ENCODE data around the gene SLC38A10.
A peak's percentile ranks its signal among the peaks of the same experiment; 100 is the strongest.

SLC38A10 gene

DNA sequence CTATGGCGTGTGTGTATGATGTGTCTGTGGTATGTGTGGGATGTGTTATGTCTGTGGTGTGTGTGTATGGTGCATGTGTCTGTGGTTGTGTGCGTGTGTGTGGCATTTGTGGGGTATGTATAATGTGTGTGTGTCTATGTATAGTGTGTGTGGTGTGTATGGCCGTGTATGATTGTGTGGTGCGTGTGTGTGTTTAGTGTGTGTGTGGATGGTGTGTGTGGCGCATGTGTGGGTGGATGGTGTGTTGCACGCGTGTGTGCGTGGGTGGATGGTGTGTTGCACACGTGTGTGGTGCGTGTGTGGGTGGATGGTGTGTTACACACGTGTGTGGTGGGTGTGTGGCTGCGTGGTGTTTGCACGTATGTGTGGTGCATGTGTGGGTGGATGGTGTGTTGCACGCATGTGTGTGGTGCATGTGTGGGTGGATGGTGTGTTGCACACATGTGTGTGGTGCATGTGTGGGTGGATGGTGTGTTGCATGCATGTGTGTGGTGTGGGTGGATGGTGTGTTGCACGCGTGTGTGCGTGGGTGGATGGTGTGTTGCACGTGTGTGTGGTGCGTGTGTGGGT is 5.6 kb upstream of the SLC38A10 start:
- DNase-seq = peak in 1 of 56 donors; percentile 23

GRCh38 chr17:81299846-81300585 is 4.9 kb upstream of the SLC38A10 start:
- DNase-seq = no peak

GRCh38 chr17:81298991-81299738 is 4.1 kb upstream of the SLC38A10 start:
- DNase-seq = no peak

DNA sequence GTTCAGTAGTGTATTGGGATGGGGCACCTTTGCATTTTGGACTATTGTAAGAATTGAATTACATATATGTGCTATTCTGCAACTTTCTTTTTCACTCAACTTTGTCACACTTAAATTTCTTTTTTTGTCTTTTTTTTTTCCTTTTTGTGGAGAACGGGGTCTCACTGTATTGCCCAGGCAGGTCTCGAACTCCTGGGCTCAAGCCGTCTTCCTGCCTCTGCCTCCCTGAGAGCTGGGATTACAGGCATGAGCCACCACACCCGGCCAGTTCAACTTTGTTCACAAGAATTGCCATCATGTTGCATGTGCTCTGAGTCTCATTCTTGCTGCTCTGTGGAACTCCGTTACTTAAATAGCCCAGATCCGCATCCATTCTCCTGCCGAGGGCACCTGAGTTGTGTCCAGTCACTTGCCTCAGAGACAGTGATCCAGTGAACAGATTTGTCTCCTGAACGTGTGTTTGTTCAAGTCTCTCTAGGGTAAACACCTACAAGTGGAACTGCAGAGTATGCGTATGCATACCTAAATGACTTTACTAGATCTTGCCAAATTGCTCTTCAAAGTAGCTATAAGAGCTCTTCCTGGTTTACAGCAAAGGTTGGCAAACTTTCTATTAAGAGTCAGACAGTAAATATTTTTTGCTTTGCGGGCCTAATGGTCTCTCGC is 3.4 kb upstream of the SLC38A10 start:
- no peak for DNase-seq

- DNase-seq = peak in 23 of 56 donors; percentile 9 to 65 (median 33)
Measured at GRCh38 chr17:81295676-81296381, 722 bp upstream of the SLC38A10 start.

- peak in 3 of 56 donors; percentile 32 to 53 (median 33) for DNase-seq
Measured at GRCh38 chr17:81294512-81295030, 536 bp downstream of the SLC38A10 start.

GRCh38 chr17:81292450-81292849 is 2.7 kb downstream of the SLC38A10 start:
- no peak for DNase-seq

GRCh38 chr17:81291662-81292061 is 3.4 kb downstream of the SLC38A10 start:
- peak in 22 of 56 donors; percentile 3 to 59 (median 18) for DNase-seq

DNA sequence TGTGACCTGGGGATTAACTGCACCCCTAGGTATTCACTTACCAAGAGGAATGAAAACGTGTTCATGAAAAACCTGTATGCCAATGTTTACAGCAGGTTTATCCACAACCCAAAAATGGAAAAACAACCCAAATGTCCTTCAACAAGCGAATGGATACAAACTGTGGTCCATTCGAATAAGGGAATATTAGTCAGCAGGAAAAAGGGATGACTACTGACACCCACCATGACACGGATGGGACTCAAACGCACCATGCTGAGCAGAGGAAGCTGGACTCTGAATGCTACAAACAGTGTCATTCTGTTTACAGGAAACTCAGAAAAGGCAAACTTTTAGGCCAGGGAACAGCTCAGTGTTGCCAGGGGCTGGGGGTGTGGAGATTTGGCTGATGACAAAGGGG is 4.9 kb downstream of the SLC38A10 start:
- no peak for DNase-seq

GRCh38 chr17:81289627-81290026 is 5.5 kb downstream of the SLC38A10 start:
- DNase-seq = no peak

- no peak for DNase-seq
Measured at GRCh38 chr17:81288715-81289114, 6.4 kb downstream of the SLC38A10 start.

GRCh38 chr17:81287741-81288430 is 7.2 kb downstream of the SLC38A10 start:
- no peak for DNase-seq

GRCh38 chr17:81287152-81287551 is 8.0 kb downstream of the SLC38A10 start:
- no peak for DNase-seq

- no peak for DNase-seq
Measured at GRCh38 chr17:81286491-81287145, 8.5 kb downstream of the SLC38A10 start.

DNA sequence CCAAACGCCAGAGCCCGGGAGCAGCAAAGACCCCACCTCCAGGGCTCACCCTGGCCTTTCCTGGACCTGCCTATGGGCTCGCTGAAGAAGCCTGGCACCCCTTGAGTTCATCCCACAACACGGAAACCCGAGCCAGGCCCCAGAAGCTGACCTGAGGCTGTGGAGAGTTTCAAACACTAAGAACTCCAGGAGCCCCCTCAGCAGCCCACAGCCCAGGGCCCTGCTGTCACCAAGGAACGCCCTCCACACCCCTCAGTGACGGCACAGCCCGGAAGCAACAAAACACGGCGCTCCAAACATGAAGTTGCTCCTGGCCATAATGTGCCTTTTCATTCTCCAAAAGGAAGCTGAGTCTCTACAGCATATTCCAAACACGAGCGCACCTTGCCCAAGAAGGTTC is 9.2 kb downstream of the SLC38A10 start:
- no peak for DNase-seq

- DNase-seq = peak in 33 of 56 donors; percentile 14 to 58 (median 30)
Measured at GRCh38 chr17:81285179-81285878, 9.8 kb downstream of the SLC38A10 start.

GRCh38 chr17:81282876-81283275 is 12.2 kb downstream of the SLC38A10 start:
- DNase-seq = no peak

DNA sequence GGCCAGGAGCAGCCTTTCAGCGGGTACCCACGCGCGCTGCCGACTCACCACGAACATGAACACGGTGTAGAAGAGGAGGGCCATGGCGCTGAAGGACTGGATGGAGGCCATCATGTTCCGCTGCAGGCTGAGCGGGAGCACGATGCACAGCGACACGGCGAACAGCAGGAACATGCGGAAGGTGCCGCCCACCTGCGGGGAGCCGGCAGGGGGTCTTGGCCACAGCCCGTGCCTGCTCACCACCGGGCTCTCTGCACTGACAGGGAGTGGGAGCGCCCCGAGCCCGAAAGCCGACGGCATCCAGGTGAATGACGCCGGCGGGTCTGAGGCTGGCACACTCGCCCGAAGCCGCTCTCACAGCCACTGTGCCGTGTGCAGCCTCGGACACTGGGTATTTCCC is 13.0 kb downstream of the SLC38A10 start:
- no peak for DNase-seq

DNA sequence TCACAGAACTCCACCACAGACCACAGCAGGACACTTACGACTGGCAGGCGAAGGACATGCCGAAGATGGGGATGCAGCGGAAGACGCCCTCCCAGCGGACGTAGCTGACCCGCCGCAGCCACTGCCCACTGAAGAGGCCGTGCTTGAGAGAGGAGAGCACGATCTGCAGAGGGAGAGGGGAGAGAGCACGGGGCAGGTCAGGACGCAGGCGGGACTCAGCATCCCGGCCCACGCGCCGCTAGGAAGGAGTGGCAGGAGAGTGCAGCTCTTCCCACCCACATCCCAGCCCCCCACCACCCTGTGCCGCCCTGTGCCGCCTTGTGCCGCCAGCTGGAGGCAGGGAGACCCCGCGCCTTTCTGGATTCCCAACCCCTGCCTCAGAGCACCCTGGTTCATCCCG is 14.5 kb downstream of the SLC38A10 start:
- no peak for DNase-seq

All from nucleus accumbens (tissue), 56 donors.